Neural cell (in vitro differentiated cells): ENCODE results near the gene METAP2. TPM values are rescaled to one million over a fixed set of nuclear protein-coding genes. Genes with fewer than 3 reads are reported as not detected.
"Not testable (repeated sequence)": the region's sequence is repeated elsewhere in the genome, so short reads cannot be mapped to it uniquely, and the experiment has no call there.

Experiments
- H2AFZ ChIP-seq: fragments of 200-600, 300-800 bp; sonication (generic), shearing (Covaris generic); 2 replicates; pipeline ENCODE4 v1.6.0; 2014; ENCODE audit warnings: low read depth, mild to moderate bottlenecking, antibody characterized with exemption, low read length, moderate library complexity
- H3F3A ChIP-seq: fragments of 200-600 bp; shearing (Covaris generic); 2 replicates; pipeline ENCODE4 v1.6.1; 2016; ENCODE audit warnings: mild to moderate bottlenecking, moderate library complexity, mixed read lengths, antibody characterized with exemption, low read length; ENCODE audit not compliant: insufficient read depth, poor library complexity, severe bottlenecking
- H3K27ac ChIP-seq: fragments of 200-600, 300-800 bp; sonication (generic), shearing (Covaris generic); 2 replicates; pipeline ENCODE4 v1.5.1; 2014; ENCODE audit warnings: mild to moderate bottlenecking, low read length, moderate library complexity
- H3K27me3 ChIP-seq: fragments of 300-800, 200-600 bp; sonication (generic), shearing (Covaris generic); 2 replicates; pipeline ENCODE4 v1.6.0; 2014; ENCODE audit warnings: mild to moderate bottlenecking, low read depth, low read length, moderate library complexity; ENCODE audit not compliant: insufficient read depth
- H3K36me3 ChIP-seq: fragments of 300-800, 200-600 bp; sonication (generic), shearing (Covaris generic); 2 replicates; pipeline ENCODE4 v1.5.1; 2014; ENCODE audit warnings: mild to moderate bottlenecking, antibody characterized with exemption, low read length, moderate library complexity; ENCODE audit not compliant: insufficient read depth
- H3K4me2 ChIP-seq: fragments of 300-800, 200-600 bp; sonication (generic), shearing (Covaris generic); 2 replicates; pipeline ENCODE4 v1.6.0; 2014; ENCODE audit warnings: mild to moderate bottlenecking, low read length
- H3K4me3 ChIP-seq: fragments of 300-800, 200-600 bp; sonication (generic), shearing (Covaris generic); 2 replicates; pipeline ENCODE4 v1.5.1; 2014; ENCODE audit warnings: mild to moderate bottlenecking, low read length, moderate library complexity
- H3K79me2 ChIP-seq: fragments of 200-600 bp; shearing (Covaris generic); replicated peaks from 2 replicates; pipeline ENCODE4 v1.6.0; 2014; ENCODE audit warnings: mild to moderate bottlenecking, low read length, moderate library complexity; ENCODE audit not compliant: insufficient read depth
- H3K9ac ChIP-seq: fragments of 300-800, 200-600 bp; sonication (generic), shearing (Covaris generic); 2 replicates; pipeline ENCODE4 v1.6.1; 2016; ENCODE audit warnings: mild to moderate bottlenecking, low read length, mixed read lengths
- H3K9me2 ChIP-seq: fragments of 200-600 bp; shearing (Covaris generic); 2 replicates; pipeline ENCODE4 v1.6.1; 2016; ENCODE audit warnings: mild to moderate bottlenecking, low read length, mixed read lengths; ENCODE audit not compliant: insufficient read depth
- H3K9me3 ChIP-seq: fragments of 200-600, 300-800 bp; sonication (generic), shearing (Covaris generic); 2 replicates; pipeline ENCODE4 v1.6.1; 2016; ENCODE audit warnings: mild to moderate bottlenecking, mixed run types, low read length, moderate library complexity, mixed read lengths
- H4K20me1 ChIP-seq: fragments of 200-600 bp; shearing (Covaris generic); 2 replicates; pipeline ENCODE4 v1.6.1; 2016; ENCODE audit warnings: mild to moderate bottlenecking, mixed run types; ENCODE audit not compliant: insufficient read depth
- EP300 ChIP-seq: fragments of 450-650 bp; conservative IDR thresholded peaks from 2 replicates; pipeline ENCODE4 v1.6.1; 2014; ENCODE audit warnings: antibody characterized with exemption, mild to moderate bottlenecking, moderate library complexity; ENCODE audit not compliant: poor library complexity, severe bottlenecking
- EZH2 ChIP-seq: fragments of 200-600, 300-800 bp; shearing (Covaris generic), sonication (generic); IDR thresholded peaks from 2 replicates; pipeline ENCODE4 v1.6.1; 2014; ENCODE audit warnings: antibody characterized with exemption, low read length, borderline replicate concordance, mild to moderate bottlenecking; ENCODE audit not compliant: insufficient read depth, poor library complexity, severe bottlenecking
- MXI1 ChIP-seq: fragments of 450-650 bp; conservative IDR thresholded peaks from 2 replicates; pipeline ENCODE4 v1.6.1; 2014; ENCODE audit warnings: antibody characterized with exemption, mild to moderate bottlenecking; ENCODE audit not compliant: poor library complexity, severe bottlenecking
- POLR2AphosphoS5 ChIP-seq: IDR thresholded peaks from 2 replicates; pipeline ENCODE4 v1.6.1; 2012
- RAD21 ChIP-seq: fragments of 450-650 bp; conservative IDR thresholded peaks from 2 replicates; pipeline ENCODE4 v1.6.1; 2014; ENCODE audit warnings: antibody characterized with exemption, mild to moderate bottlenecking, moderate library complexity
- SMC3 ChIP-seq: fragments of 450-650 bp; conservative IDR thresholded peaks from 2 replicates; pipeline ENCODE4 v1.6.1; 2014; ENCODE audit warnings: antibody characterized with exemption, mild to moderate bottlenecking, moderate library complexity; ENCODE audit not compliant: poor library complexity
- TAF1 ChIP-seq: IDR thresholded peaks from 2 replicates; pipeline ENCODE4 v1.6.1; 2012; ENCODE audit warnings: low read depth
- polyA plus RNA-seq: library from polyadenylated mRNA; depleted of rRNA; stranded (reverse); fragments of >200 nt; gene quantifications from 2 replicates; pipeline ENCODE4 v1.2.3, GENCODE V29; 2014
- TF ChIP-seq, protein P1 (sequence below): IDR thresholded peaks from 2 replicates; pipeline ENCODE4 v1.6.1; 2012; ENCODE audit warnings: borderline replicate concordance
- TF ChIP-seq, protein P2 (sequence below): fragments of 450-650 bp; IDR thresholded peaks from 2 replicates; pipeline ENCODE4 v1.5.1; 2014; ENCODE audit warnings: antibody characterized with exemption, mild to moderate bottlenecking, moderate library complexity; ENCODE audit not compliant: poor library complexity, severe bottlenecking

Gene METAP2
- polyA plus RNA-seq, 1 donor from 2014 or later: 78.0 TPM

DNA sequence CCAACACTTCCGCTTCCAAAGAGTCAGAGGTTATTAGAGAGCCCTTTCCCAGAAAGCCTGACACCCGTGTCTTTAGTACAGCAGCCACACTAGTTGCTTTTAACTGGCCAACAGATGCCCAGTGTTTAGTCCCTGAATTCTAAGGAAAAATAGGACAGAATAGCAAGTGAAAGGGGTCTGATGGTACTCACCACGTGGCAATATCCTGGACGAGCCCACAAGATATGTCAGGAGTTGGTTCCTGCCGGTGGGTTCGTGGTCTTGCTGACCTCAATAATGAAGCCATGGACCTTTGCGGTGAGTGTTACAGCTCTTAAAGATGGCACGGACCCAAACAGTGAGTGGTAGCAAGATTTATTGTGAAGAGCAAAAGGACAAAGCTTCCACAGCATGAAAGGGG lies 16.3 kb upstream of the METAP2 start:
- not testable (repeated sequence) for H3K27me3 ChIP-seq, H3K27ac ChIP-seq, H3K79me2 ChIP-seq, H2AFZ ChIP-seq, H3K9ac ChIP-seq, H3F3A ChIP-seq, H3K9me3 ChIP-seq, H3K36me3 ChIP-seq, H3K9me2 ChIP-seq, H3K4me3 ChIP-seq, H4K20me1 ChIP-seq, H3K4me2 ChIP-seq

DNA sequence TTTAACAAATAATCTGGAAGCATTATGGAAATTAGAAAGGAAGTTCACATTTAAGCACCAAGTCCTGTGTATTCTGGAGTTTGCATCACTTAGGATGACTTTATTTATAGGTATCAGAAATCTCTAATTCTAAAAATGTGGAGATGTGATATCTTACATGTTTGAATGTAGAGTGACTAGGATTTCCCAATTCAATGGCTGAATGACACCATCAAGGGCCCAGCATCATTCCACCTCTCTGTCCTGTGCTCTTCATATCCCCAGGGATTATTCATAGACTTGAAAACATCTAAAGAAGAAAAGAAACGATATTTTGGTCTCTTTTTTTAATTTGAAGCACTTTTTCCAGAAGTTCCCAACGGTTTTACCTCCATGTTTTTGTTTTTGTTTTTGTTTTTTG lies 15.2 kb upstream of the METAP2 start:
- Histone ChIP-seq H3K79me2 (no peaks in the 10 kb centered on the region), H3K9me2 (no peaks in the 10 kb centered on the region), H4K20me1 (no peaks in the 10 kb centered on the region), H3K9me3 (no peaks in the 10 kb centered on the region), H3K4me2 (no peak overlapping the region), H3F3A (no peaks in the 10 kb centered on the region), H3K9ac (no peak overlapping the region), H3K36me3 (no peaks in the 10 kb centered on the region), H3K27me3 (no peaks in the 10 kb centered on the region), H2AFZ (no peak overlapping the region), H3K27ac (no peak overlapping the region), H3K4me3 (no peak overlapping the region)
- TF ChIP-seq MXI1 (no peak), TAF1 (no peak), SMC3 (no peak), POLR2AphosphoS5 (no peak), EP300 (no peak), RAD21 (no peak), EZH2 (no peak)
- TF ChIP-seq, protein P1, sequence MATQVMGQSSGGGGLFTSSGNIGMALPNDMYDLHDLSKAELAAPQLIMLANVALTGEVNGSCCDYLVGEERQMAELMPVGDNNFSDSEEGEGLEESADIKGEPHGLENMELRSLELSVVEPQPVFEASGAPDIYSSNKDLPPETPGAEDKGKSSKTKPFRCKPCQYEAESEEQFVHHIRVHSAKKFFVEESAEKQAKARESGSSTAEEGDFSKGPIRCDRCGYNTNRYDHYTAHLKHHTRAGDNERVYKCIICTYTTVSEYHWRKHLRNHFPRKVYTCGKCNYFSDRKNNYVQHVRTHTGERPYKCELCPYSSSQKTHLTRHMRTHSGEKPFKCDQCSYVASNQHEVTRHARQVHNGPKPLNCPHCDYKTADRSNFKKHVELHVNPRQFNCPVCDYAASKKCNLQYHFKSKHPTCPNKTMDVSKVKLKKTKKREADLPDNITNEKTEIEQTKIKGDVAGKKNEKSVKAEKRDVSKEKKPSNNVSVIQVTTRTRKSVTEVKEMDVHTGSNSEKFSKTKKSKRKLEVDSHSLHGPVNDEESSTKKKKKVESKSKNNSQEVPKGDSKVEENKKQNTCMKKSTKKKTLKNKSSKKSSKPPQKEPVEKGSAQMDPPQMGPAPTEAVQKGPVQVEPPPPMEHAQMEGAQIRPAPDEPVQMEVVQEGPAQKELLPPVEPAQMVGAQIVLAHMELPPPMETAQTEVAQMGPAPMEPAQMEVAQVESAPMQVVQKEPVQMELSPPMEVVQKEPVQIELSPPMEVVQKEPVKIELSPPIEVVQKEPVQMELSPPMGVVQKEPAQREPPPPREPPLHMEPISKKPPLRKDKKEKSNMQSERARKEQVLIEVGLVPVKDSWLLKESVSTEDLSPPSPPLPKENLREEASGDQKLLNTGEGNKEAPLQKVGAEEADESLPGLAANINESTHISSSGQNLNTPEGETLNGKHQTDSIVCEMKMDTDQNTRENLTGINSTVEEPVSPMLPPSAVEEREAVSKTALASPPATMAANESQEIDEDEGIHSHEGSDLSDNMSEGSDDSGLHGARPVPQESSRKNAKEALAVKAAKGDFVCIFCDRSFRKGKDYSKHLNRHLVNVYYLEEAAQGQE: no peak
- TF ChIP-seq, protein P2, sequence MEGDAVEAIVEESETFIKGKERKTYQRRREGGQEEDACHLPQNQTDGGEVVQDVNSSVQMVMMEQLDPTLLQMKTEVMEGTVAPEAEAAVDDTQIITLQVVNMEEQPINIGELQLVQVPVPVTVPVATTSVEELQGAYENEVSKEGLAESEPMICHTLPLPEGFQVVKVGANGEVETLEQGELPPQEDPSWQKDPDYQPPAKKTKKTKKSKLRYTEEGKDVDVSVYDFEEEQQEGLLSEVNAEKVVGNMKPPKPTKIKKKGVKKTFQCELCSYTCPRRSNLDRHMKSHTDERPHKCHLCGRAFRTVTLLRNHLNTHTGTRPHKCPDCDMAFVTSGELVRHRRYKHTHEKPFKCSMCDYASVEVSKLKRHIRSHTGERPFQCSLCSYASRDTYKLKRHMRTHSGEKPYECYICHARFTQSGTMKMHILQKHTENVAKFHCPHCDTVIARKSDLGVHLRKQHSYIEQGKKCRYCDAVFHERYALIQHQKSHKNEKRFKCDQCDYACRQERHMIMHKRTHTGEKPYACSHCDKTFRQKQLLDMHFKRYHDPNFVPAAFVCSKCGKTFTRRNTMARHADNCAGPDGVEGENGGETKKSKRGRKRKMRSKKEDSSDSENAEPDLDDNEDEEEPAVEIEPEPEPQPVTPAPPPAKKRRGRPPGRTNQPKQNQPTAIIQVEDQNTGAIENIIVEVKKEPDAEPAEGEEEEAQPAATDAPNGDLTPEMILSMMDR: no peak

DNA sequence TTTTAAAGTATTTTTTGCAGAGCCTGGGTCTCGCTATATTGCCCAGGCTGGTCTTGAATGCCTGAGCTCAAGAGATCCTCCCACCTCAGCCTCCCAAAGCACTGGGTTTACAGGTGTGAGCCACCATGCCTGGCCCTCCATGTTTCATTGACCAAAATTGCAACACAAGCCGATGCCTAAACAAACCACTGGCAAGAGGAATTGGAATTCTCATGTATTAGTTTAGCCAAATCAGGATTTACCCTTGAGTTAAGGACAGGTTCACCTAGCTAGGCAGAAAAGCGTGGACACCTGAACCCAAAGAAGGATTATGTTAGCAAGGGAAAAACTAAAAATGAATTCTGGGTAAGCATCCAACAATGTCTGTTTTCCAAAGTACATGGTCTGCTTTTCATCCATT lies 14.6 kb upstream of the METAP2 start:
- no peaks in the 10 kb centered on the region for H3K9me3 ChIP-seq
- H3K27ac ChIP-seq: no peak overlapping the region
- TF ChIP-seq EP300 (no peak), RAD21 (no peak), POLR2AphosphoS5 (no peak), EZH2 (no peak), SMC3 (no peak), TAF1 (no peak), MXI1 (no peak)
- TF ChIP-seq, protein P1: no peak
- TF ChIP-seq, protein P2: no peak
- H4K20me1 ChIP-seq: no peaks in the 10 kb centered on the region
- no peaks in the 10 kb centered on the region for H3K9me2 ChIP-seq
- H3K4me3 ChIP-seq: no peak overlapping the region
- H3K79me2 ChIP-seq: no peaks in the 10 kb centered on the region
- no peak overlapping the region for H3K4me2 ChIP-seq
- no peaks in the 10 kb centered on the region for H3K27me3 ChIP-seq
- H3F3A ChIP-seq: no peaks in the 10 kb centered on the region
- no peak overlapping the region for H3K9ac ChIP-seq
- no peak overlapping the region for H2AFZ ChIP-seq
- H3K36me3 ChIP-seq: no peaks in the 10 kb centered on the region
